Type B pancreatic cell (in vitro differentiated cells): Measurements from ENCODE around the gene C10orf143. TPM values are rescaled to one million over a fixed set of nuclear protein-coding genes. Genes with fewer than 3 reads are reported as not detected.
"Not testable (repeated sequence)": the region's sequence is repeated elsewhere in the genome, so short reads cannot be mapped to it uniquely, and the experiment has no call there.

Experiments
- DNase-seq: peaks from one replicate; pipeline ENCODE4 v3.0.0; 2021; ENCODE audit warnings: mixed read lengths; ENCODE audit not compliant: unreplicated experiment; ENCODE audit errors: extremely low spot score
- H3K27ac Mint-ChIP-seq: 2 replicates; pipeline ENCODE4 v1.8.0; 2021; ENCODE audit warnings: mild to moderate bottlenecking, mixed read lengths
- H3K27me3 Mint-ChIP-seq: 2 replicates; pipeline ENCODE4 v1.8.0; 2021; ENCODE audit warnings: mixed read lengths
- H3K36me3 Mint-ChIP-seq: 2 replicates; pipeline ENCODE4 v1.8.0; 2021; ENCODE audit warnings: mixed read lengths
- H3K4me1 Mint-ChIP-seq: one replicate; pipeline ENCODE4 v1.8.0; 2021; ENCODE audit warnings: mixed read lengths; ENCODE audit not compliant: unreplicated experiment
- H3K4me3 Mint-ChIP-seq: 2 replicates; pipeline ENCODE4 v1.8.0; 2021; ENCODE audit warnings: mild to moderate bottlenecking, mixed read lengths
- H3K9me3 Mint-ChIP-seq: 2 replicates; pipeline ENCODE4 v1.8.0; 2021; ENCODE audit warnings: mixed read lengths
- total RNA-seq: library from RNA; stranded (reverse); gene quantifications from 2 replicates; pipeline ENCODE4 v1.2.1, GENCODE V29; 2021; ENCODE audit warnings: low replicate concordance
- TF ChIP-seq, protein P1 (sequence below): fragments of 200-600 bp; sonication (generic); conservative IDR thresholded peaks from 2 replicates; pipeline ENCODE4 v1.5.0; 2021; ENCODE audit warnings: antibody characterized with exemption, mild to moderate bottlenecking

The C10orf143 gene
- total RNA-seq, 1 donor from 2014 or later: 3.0 TPM

- no peak for DNase-seq
- H3K4me1 Mint-ChIP-seq: no peaks in the 10 kb centered on the region
- no peaks in the 10 kb centered on the region for H3K36me3 Mint-ChIP-seq
- H3K27ac Mint-ChIP-seq: no peak overlapping the region
- no peak overlapping the region for H3K4me3 Mint-ChIP-seq
- peaks cover 7% of the 10 kb centered on the region for H3K9me3 Mint-ChIP-seq
- TF ChIP-seq, protein P1, sequence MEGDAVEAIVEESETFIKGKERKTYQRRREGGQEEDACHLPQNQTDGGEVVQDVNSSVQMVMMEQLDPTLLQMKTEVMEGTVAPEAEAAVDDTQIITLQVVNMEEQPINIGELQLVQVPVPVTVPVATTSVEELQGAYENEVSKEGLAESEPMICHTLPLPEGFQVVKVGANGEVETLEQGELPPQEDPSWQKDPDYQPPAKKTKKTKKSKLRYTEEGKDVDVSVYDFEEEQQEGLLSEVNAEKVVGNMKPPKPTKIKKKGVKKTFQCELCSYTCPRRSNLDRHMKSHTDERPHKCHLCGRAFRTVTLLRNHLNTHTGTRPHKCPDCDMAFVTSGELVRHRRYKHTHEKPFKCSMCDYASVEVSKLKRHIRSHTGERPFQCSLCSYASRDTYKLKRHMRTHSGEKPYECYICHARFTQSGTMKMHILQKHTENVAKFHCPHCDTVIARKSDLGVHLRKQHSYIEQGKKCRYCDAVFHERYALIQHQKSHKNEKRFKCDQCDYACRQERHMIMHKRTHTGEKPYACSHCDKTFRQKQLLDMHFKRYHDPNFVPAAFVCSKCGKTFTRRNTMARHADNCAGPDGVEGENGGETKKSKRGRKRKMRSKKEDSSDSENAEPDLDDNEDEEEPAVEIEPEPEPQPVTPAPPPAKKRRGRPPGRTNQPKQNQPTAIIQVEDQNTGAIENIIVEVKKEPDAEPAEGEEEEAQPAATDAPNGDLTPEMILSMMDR: no peak
- H3K27me3 Mint-ChIP-seq: no peaks in the 10 kb centered on the region
Measured at GRCh38 chr10:130121486-130122079, 11.0 kb upstream of the C10orf143 start.

DNA sequence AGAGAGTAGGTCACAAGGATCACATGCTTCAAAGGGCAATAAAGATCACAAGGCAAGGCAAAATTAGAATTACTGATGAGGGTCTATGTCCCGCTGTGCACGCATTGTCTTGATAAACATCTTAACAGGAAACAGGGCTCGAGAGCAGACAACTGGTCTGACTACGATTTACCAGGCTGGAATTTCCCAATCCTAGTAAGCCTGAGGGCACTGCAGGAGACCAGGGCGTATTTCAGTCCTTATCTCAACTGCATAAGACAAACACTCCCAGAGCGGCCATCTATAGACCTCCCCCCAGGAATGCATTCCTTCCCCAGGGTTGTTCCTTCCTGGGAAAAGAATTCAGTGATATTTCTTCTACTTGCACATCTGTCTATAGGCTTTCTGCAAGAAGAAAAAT lies 6.9 kb upstream of the C10orf143 start:
- H3K4me3 Mint-ChIP-seq, H3K4me1 Mint-ChIP-seq, H3K27me3 Mint-ChIP-seq: not testable (repeated sequence)

DNA sequence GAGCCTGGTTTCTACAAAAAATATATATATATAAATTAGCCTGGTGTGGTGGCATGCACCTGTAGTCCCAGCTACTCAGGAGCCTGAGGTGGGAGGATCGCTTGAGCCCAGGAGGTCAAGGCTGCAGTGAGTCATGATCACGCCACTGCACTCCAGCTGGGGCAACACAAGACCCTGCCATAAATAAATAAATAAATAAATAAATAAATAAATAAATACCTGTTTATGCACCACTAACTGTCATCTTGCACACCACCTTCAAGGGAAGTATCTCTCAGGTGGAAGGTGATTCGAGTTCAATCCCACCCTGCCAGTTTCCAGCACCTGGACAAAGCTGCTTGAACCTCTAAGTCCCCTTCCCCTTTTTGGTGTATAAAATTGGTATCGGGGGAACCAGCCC lies 6.3 kb upstream of the C10orf143 start:
- not testable (repeated sequence) for H3K4me1 Mint-ChIP-seq

More for the DNA sequence above, 6.9 kb upstream of the C10orf143 start:
- not testable (repeated sequence) for H3K36me3 Mint-ChIP-seq, DNase-seq, H3K27ac Mint-ChIP-seq, H3K9me3 Mint-ChIP-seq

GRCh38 chr10:130112821-130113220 lies 2.2 kb upstream of the C10orf143 start:
- TF ChIP-seq, protein P1: no peak
- Mint-ChIP-seq H3K9me3 (peaks cover 4% of the 10 kb centered on the region), H3K4me1 (peaks cover 15% of the 10 kb centered on the region), H3K27me3 (no peaks in the 10 kb centered on the region), H3K27ac (no peak overlapping the region), H3K36me3 (peaks cover 9% of the 10 kb centered on the region), H3K4me3 (peak overlapping the region; percentile 35)
- no peak for DNase-seq

More for the DNA sequence above, 6.3 kb upstream of the C10orf143 start:
- DNase-seq, H3K9me3 Mint-ChIP-seq, H3K27ac Mint-ChIP-seq, H3K27me3 Mint-ChIP-seq, H3K4me3 Mint-ChIP-seq, H3K36me3 Mint-ChIP-seq: not testable (repeated sequence)

GRCh38 chr10:130111852-130112180 lies 1.2 kb upstream of the C10orf143 start:
- TF ChIP-seq, protein P1: no peak
- H3K27ac Mint-ChIP-seq: peak overlapping the region; percentile 99
- H3K36me3 Mint-ChIP-seq: peaks cover 9% of the 10 kb centered on the region
- H3K9me3 Mint-ChIP-seq: no peaks in the 10 kb centered on the region
- no peak for DNase-seq
- H3K4me1 Mint-ChIP-seq: peaks cover 15% of the 10 kb centered on the region
- no peaks in the 10 kb centered on the region for H3K27me3 Mint-ChIP-seq
- peak overlapping the region; percentile 95 for H3K4me3 Mint-ChIP-seq

DNA sequence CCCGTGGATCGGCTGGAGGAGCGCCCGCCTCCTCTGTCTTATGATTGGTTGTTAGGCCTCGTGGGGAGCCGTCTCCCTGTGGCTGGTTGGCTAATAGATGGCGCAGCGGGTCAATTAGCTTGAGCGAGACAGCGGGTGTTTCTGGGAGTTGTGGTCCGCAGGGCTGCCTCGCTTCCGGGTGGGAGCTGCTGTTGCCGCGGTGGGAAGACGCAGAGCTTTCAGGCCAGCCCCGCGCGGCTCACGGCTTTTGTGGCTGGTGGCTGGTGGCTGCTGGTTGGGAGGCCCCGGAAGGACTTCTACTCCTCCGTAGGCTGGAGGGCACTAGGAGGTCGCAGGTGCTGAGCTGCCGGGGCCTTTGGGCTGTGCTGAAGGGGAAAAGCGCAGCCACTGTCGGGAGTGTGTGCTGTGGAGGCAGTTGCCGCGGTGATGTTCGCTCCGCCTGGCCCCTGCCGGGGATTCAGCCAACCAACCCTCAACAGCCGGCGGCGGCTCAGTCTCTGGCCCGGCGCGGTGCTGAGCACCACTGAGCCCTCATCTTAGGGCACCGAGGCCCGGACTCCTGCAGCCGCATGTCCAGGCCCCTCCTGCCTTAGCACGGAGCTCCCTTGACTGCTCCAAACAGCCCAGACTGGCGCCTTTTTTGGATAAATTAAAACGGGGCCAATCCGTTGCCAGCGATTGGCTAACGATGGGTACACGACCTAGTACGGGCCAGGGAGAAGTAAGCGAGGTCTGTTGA lies 652 bp upstream of the C10orf143 start:
- TF ChIP-seq, protein P1: peak; percentile 16
- no peaks in the 10 kb centered on the region for H3K27me3 Mint-ChIP-seq
- DNase-seq: peak; percentile 94
- peaks cover 15% of the 10 kb centered on the region for H3K4me1 Mint-ChIP-seq
- peak overlapping the region; percentile 95 for H3K4me3 Mint-ChIP-seq
- peaks cover 9% of the 10 kb centered on the region for H3K36me3 Mint-ChIP-seq
- no peaks in the 10 kb centered on the region for H3K9me3 Mint-ChIP-seq
- H3K27ac Mint-ChIP-seq: peak overlapping the region; percentile 99
